Progenitor cell of endocrine pancreas (in vitro differentiated cells): ENCODE data around the gene MYO5C. TPM values are rescaled to one million over a fixed set of nuclear protein-coding genes. Genes with fewer than 3 reads are reported as not detected.

Source experiments
- DNase-seq: peaks from one replicate; pipeline ENCODE4 v3.0.0; 2021; ENCODE audit warnings: low spot score; ENCODE audit not compliant: unreplicated experiment
- H3K27ac Mint-ChIP-seq: 2 replicates; pipeline ENCODE4 v1.8.0; 2021; ENCODE audit warnings: mild to moderate bottlenecking, moderate library complexity, mixed read lengths
- H3K27me3 Mint-ChIP-seq: 2 replicates; pipeline ENCODE4 v1.8.0; 2021; ENCODE audit warnings: mixed read lengths
- H3K36me3 Mint-ChIP-seq: 2 replicates; pipeline ENCODE4 v1.8.0; 2022; ENCODE audit warnings: mixed read lengths; ENCODE audit not compliant: insufficient read depth
- H3K4me1 Mint-ChIP-seq: 2 replicates; pipeline ENCODE4 v1.8.0; 2021; ENCODE audit warnings: low read depth, mixed read lengths
- H3K4me3 Mint-ChIP-seq: 2 replicates; pipeline ENCODE4 v1.8.0; 2021; ENCODE audit warnings: low read depth, mild to moderate bottlenecking, moderate library complexity, mixed read lengths
- H3K9me3 Mint-ChIP-seq: 2 replicates; pipeline ENCODE4 v1.8.0; 2021; ENCODE audit warnings: low read depth, mixed read lengths
- total RNA-seq: library from RNA; stranded (reverse); gene quantifications from 2 replicates; pipeline ENCODE4 v1.2.1, GENCODE V29; 2021
- TF ChIP-seq, protein P1 (sequence below): fragments of 200-600 bp; sonication (generic); IDR thresholded peaks from one replicate; pipeline ENCODE4 v1.5.0; 2021; ENCODE audit warnings: antibody characterized with exemption, mild to moderate bottlenecking; ENCODE audit not compliant: unreplicated experiment

The MYO5C gene
- total RNA-seq, 1 donor from 2014 or later: 65.6 TPM

DNA sequence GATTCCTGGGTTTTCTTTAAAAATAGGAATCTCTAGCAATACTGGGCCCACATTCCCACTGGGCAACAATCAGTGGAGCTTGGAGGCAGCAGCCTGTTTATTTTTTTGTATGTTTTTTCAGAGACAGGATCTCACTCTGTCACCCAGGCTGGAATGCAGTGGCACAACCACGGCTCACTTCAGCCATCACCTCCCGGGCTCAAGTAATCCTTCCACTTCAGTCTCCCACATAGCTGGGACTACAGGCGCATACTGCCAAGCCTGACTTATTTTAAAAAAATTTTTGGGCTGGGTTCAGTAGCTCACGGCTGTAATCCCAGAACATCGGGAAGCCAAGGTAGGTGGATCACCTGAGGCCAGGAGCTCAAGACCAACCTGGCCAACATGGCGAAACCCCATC lies 75.4 kb downstream of the MYO5C start:
- TF ChIP-seq, protein P1, sequence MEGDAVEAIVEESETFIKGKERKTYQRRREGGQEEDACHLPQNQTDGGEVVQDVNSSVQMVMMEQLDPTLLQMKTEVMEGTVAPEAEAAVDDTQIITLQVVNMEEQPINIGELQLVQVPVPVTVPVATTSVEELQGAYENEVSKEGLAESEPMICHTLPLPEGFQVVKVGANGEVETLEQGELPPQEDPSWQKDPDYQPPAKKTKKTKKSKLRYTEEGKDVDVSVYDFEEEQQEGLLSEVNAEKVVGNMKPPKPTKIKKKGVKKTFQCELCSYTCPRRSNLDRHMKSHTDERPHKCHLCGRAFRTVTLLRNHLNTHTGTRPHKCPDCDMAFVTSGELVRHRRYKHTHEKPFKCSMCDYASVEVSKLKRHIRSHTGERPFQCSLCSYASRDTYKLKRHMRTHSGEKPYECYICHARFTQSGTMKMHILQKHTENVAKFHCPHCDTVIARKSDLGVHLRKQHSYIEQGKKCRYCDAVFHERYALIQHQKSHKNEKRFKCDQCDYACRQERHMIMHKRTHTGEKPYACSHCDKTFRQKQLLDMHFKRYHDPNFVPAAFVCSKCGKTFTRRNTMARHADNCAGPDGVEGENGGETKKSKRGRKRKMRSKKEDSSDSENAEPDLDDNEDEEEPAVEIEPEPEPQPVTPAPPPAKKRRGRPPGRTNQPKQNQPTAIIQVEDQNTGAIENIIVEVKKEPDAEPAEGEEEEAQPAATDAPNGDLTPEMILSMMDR: no peak
- Mint-ChIP-seq H3K9me3 (no peaks in the 10 kb centered on the region), H3K4me1 (no peaks in the 10 kb centered on the region), H3K4me3 (no peak overlapping the region), H3K36me3 (peaks cover 35% of the 10 kb centered on the region), H3K27ac (no peak overlapping the region), H3K27me3 (no peaks in the 10 kb centered on the region)
- DNase-seq: no peak

DNA sequence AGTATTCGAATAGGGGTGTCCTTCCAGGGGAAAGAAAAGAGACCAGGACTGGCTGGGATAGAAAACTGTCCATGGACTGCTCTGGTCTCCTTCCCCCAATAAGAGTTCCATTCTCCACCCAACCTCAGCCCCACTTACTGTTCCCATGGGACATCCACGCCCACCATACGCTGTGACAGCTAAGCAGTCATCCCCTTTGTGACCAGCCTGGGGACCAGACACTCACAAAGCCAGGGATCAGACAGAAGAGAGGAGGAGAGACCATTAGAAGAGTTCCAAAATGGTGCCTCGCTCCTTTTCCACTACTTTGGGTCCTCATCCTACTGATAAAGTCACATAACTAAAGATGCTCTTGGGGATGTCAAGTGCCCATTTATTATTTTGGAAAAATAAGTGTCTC lies 76.8 kb downstream of the MYO5C start:
- Mint-ChIP-seq H3K27ac (no peak overlapping the region), H3K9me3 (no peaks in the 10 kb centered on the region), H3K4me1 (no peaks in the 10 kb centered on the region), H3K4me3 (no peak overlapping the region), H3K27me3 (no peaks in the 10 kb centered on the region), H3K36me3 (peaks cover 34% of the 10 kb centered on the region)
- TF ChIP-seq, protein P1: no peak
- no peak for DNase-seq

DNA sequence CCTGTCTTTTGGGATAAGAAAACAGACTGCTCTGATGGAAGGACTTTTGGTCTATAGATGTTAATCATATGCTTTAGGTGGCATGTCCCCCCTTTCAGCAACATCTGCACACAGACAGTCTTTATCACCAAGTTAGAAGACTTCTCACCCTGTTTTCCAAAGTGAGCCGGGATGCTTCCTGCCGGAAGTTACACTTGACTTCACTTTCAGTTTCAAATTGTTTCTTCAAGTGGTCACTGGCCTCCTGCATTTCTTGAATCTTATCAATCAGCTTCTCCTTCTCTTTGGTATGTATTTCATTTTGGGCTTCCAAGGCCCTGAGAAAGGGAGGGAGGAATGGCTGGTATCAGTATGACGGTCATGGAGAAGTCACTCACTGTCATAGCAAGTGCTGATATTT lies 77.2 kb downstream of the MYO5C start:
- H3K4me3 Mint-ChIP-seq: no peak overlapping the region
- peaks cover 37% of the 10 kb centered on the region for H3K36me3 Mint-ChIP-seq
- H3K27ac Mint-ChIP-seq: no peak overlapping the region
- H3K9me3 Mint-ChIP-seq: no peaks in the 10 kb centered on the region
- DNase-seq: no peak
- TF ChIP-seq, protein P1: no peak
- no peaks in the 10 kb centered on the region for H3K4me1 Mint-ChIP-seq
- no peaks in the 10 kb centered on the region for H3K27me3 Mint-ChIP-seq

DNA sequence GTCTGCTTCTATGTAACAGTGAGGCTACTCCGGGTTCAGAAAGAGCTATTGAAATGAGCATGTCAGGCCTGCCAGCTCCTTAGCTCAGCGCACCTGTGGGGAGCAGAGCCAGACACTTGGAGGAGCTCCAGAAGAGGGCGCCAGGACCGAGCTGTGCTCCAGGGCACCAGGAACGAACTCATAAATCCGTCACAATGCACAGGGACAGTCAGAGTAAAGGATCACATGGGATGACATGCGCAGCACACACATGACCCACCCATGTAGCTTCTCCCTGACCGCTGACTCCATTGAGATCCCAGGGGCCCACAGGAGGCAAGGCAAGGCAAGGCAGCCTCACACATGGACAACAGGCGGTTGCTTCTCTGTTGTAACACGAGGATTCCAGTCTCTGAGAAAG lies 78.4 kb downstream of the MYO5C start:
- Mint-ChIP-seq H3K4me3 (no peak overlapping the region), H3K9me3 (no peaks in the 10 kb centered on the region), H3K36me3 (peaks cover 32% of the 10 kb centered on the region), H3K27ac (no peak overlapping the region), H3K27me3 (no peaks in the 10 kb centered on the region), H3K4me1 (no peaks in the 10 kb centered on the region)
- TF ChIP-seq, protein P1: peak; percentile 36
- DNase-seq: no peak

DNA sequence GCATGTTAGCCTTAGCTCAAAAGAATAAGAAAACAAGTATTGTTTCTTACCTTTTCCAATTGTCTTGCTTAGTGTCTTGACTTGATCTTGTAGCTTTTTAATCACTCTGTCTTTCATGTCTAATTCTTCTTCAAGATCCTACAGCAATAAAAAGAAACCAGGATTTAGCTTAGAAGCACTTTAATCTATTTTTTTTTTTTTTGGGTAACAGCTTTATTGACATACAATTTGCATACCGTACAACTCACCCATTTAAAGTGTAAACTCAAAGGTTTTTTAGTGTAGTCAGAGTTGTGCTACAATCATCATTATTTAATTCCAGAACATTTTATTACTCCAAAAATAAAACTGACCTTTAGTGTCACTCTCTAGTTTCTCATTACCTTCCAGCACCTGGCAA lies 81.1 kb downstream of the MYO5C start:
- Mint-ChIP-seq H3K4me3 (no peak overlapping the region), H3K36me3 (peaks cover 27% of the 10 kb centered on the region), H3K4me1 (no peaks in the 10 kb centered on the region), H3K27ac (no peak overlapping the region), H3K9me3 (no peaks in the 10 kb centered on the region), H3K27me3 (no peaks in the 10 kb centered on the region)
- DNase-seq: no peak
- TF ChIP-seq, protein P1: no peak
